Ovary (tissue), 3 donors: ENCODE data around the gene MATK.

ENCODE experiments used
- CTCF ChIP-seq, 3 donors: fragments of 450-650 bp in 2 of 3; fragments of 200-600 bp in 1 of 3; IDR thresholded peaks; one replicate each; pipeline versions ENCODE4 v1.5.1 to v1.8.0; 2016 to 2022; ENCODE audit warnings: antibody characterized with exemption in 3 of 3, mild to moderate bottlenecking in 1 of 3
- EP300 ChIP-seq: sonication (generic); formaldehyde crosslinking; IDR thresholded peaks from one replicate; pipeline ENCODE4 v1.6.1; 2017; ENCODE audit warnings: antibody characterized with exemption
- donor health status: DM: no; HTN: no; CAD: no.

GRCh38 chr19:3751236-3751635, 34.9 kb downstream of the MATK start:
- TF ChIP-seq CTCF (IDR thresholded peaks at IDR 0.05) (no peak), EP300 (no peak)
